Stimulated activated CD4-positive, alpha-beta T cell treated with anti-CD3 and anti-CD28 coated beads, Interleukin-15, amount 100 ng/mL, for 24 hours (primary cell): ENCODE measurements around the gene TEAD1.
A peak's percentile ranks its signal among the peaks of the same experiment; 100 is the strongest.

Experiments used
- DNase-seq: peaks from one replicate; pipeline ENCODE4 v3.0.0-alpha.2; 2020

Gene TEAD1

DNA sequence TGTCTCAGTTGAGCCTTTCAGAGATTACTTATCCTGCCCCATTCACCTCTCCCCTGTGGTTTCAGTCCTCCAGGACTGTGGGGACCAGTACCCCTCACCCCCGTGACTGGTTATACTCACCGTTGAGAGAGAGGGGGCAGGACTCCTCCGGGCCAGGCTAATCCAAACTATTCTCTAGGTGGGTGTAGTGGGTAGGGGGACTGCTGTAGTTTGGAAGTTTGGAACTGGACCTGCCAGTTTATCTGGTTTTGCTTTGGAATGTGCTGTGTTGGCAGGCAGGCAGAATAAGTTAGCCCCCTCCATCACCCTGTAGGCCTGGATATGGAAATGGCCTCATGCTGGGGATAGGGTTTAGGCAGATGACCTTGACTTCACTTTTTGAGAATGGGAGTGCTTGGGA, 13.5 kb downstream of the TEAD1 start:
- DNase-seq: no peak

GRCh38 chr11:12689029-12689755, 15.0 kb downstream of the TEAD1 start:
- DNase-seq: no peak

- no peak for DNase-seq
These were observed 16.4 kb downstream of the TEAD1 start for GRCh38 chr11:12690663-12691062.

DNA sequence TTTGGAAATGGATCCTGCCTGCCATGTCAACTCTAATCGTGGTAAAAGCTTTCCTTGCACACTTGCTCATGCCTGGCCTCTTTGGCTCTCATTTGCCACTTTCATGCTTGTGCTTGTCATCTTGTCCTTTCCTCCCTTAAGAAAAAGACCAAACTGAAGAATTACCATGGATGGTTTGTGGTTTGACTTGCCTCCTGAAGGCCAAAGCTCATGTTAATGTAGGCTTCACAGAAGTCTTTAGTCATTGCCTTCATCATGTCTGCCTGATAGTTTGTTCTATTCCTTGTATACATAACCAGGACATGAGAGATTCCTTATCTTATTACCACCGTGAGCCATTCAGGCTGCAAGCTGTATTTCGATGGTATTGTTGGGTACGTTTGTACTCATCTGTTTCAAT, 17.3 kb downstream of the TEAD1 start:
- no peak for DNase-seq

- DNase-seq: no peak
These were observed 18.2 kb downstream of the TEAD1 start for GRCh38 chr11:12692229-12693075.

DNA sequence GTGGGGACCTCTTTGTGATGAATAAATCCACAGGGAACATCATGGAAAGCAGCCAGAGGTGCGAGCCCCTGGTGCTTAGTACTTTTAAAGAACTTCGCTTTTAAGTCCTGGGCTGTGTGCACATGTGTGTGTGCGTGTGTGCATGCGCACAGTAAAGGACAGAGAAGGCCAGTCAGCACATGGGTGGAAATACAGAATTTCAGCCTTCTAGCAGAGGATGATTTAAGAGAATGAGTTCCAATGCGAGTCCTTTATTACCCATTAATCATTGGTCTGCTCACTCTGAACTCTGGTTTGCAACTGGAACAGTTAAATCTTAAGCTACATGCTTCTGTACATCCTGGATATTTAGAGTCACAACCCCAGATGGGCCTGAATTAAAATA, 18.9 kb downstream of the TEAD1 start:
- DNase-seq: no peak

GRCh38 chr11:12693479-12694182, 19.4 kb downstream of the TEAD1 start:
- peak; percentile 40 for DNase-seq

DNA sequence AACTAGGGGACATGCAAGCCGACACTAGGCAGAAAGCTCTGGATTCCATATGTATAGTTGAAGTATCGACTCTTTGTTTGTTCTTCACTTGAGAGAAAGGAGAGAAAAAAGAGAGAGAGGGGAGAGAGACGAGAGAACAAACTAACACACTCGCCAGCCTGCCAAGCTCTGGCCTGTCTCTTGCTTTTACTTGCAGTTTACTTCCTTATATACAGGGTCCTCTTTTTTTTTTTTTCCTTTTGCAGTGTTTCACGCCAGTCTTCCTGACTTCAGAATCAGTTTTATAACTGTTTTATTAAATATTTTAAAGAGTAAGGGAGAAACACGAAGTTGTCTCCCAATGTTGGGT, 19.9 kb downstream of the TEAD1 start:
- DNase-seq: no peak

- no peak for DNase-seq
These were observed 21.1 kb downstream of the TEAD1 start for GRCh38 chr11:12695221-12695794.

GRCh38 chr11:12695873-12696272, 21.7 kb downstream of the TEAD1 start:
- DNase-seq: no peak

- no peak for DNase-seq
These were observed 22.8 kb downstream of the TEAD1 start for GRCh38 chr11:12696911-12697581.

- no peak for DNase-seq
These were observed 23.8 kb downstream of the TEAD1 start for GRCh38 chr11:12698048-12698447.

DNA sequence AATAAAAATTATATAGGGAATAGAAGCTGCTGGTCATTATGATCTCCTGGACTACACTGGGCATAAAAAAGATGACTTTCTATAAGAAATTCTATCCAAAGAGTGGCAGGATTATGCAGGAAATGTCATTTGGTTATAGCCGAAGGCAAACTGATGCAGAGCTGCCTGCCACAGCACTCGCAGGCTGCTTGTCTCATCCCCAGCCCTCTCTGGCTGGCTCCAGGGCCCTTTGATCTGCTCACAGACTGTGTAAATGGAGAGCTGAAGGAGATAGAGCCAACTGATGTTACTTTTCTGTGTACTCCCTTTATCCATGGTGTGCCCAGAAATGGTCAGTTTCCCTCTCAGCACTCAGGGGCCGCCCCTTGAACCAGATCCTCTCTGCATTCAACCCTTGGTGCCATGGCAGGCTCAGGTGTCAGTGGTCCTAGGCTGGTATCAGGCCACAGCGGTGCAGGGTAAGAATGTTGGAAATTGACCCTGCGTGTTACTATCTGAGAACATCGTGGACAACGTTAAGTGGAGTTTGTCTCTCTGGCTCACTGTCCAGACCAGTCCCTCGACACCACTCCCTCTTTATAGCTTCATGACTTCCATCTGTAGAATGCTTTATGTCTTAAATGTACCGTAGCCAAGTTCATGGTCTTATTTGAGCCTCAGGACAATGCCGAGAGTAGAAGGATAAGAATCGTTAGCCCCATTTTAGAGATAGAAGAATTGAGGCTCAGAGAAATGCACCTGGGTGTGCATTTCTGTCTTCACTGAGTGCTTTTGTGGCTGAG, 27.8 kb downstream of the TEAD1 start:
- no peak for DNase-seq

DNA sequence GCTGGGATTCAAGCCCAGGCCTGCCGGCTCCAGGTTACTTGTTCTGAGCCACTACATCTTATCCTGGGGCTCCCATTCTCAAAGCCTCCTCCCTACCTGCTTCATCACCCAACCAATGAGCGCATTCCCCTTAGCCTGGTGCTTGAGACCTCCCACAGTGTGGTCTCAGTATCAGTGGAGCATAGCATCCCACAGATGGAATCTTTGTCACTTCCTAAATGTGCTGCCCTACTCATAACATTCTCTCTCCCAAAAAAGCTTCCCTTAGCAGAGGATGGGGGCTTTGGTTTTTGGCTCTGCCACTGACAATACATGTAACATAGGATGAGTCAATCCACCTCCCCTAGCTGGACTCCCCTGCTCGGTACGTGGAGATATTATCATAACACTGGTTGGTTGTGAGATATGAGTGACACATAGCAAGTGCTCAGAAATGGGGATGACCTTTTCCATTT, 28.8 kb downstream of the TEAD1 start:
- DNase-seq: no peak

DNA sequence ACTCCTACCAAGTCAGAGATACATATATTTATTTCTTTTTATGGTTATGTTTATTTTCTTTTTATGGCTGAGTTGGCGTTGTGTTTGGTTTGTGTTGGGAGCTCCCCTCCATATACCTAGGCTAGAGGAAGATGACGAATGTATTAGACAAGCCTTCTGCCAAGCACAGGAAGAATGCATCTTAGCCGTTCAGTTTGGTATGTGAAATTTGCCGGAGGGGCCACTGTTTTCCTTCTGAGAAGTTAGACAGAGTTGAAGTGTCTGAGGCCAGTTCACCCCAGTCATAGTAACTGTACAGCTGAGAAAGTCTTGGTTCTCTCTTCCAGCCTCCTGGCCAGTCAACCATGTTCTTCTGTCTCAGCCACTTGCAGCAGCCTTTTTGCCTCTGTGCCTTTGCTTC, 29.8 kb downstream of the TEAD1 start:
- no peak for DNase-seq

- no peak for DNase-seq
These were observed 31.7 kb downstream of the TEAD1 start for GRCh38 chr11:12705874-12706273.

- DNase-seq: no peak
These were observed 32.6 kb downstream of the TEAD1 start for GRCh38 chr11:12706545-12707499.

DNA sequence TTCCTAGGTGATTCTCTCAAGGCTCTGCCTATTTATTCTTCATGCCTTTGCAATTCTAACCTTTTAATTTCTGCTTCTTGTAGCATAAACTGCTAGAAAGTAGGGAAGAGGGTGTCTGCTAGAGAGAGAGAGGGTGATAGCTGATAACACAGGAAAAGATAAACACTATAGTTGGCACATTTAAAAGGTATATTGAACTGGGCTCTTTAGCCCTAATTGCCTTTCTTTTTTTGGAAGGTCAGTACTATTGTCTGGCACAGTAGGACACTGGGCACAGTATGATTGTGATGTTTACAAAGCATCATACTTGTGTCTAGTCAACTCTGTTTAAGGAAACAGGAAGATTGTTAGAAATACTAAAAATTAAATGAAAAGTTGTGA, 33.3 kb downstream of the TEAD1 start:
- no peak for DNase-seq

- DNase-seq: no peak
These were observed 37.3 kb downstream of the TEAD1 start for GRCh38 chr11:12711496-12711895.

DNA sequence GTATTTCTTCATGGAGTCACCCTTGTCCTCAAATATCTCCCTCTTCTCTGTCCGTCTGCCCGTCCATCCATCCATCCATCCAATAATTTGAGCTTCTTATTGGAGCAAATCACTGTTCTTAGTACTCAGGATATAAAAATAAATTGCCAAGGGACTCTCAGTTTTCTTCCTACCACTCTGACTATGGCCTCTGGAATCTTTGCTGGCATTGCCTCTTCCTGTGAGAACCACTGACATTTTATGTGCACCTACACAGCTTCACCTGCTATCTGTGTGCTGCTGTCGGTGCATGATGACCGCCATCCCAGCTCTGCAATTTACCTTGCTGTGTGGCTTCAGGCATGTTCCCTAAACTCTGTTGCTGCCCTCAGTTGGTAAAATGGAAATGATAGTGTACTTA, 37.9 kb downstream of the TEAD1 start:
- DNase-seq: no peak

- DNase-seq: no peak
These were observed 40.9 kb downstream of the TEAD1 start for GRCh38 chr11:12715131-12715530.
